ENCODE measurements around the gene ZMAT3. TPM values are rescaled to one million over a fixed set of nuclear protein-coding genes. Genes with fewer than 3 reads are reported as not detected.
A peak's percentile ranks its signal among the peaks of the same experiment; 100 is the strongest.
"Not testable (repeated sequence)": the region's sequence is repeated elsewhere in the genome, so short reads cannot be mapped to it uniquely, and the experiment has no call there.

ZMAT3 gene, protein sequence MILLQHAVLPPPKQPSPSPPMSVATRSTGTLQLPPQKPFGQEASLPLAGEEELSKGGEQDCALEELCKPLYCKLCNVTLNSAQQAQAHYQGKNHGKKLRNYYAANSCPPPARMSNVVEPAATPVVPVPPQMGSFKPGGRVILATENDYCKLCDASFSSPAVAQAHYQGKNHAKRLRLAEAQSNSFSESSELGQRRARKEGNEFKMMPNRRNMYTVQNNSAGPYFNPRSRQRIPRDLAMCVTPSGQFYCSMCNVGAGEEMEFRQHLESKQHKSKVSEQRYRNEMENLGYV
- 49.3 and 51.7 TPM in 2 replicates for total RNA-seq

DNA sequence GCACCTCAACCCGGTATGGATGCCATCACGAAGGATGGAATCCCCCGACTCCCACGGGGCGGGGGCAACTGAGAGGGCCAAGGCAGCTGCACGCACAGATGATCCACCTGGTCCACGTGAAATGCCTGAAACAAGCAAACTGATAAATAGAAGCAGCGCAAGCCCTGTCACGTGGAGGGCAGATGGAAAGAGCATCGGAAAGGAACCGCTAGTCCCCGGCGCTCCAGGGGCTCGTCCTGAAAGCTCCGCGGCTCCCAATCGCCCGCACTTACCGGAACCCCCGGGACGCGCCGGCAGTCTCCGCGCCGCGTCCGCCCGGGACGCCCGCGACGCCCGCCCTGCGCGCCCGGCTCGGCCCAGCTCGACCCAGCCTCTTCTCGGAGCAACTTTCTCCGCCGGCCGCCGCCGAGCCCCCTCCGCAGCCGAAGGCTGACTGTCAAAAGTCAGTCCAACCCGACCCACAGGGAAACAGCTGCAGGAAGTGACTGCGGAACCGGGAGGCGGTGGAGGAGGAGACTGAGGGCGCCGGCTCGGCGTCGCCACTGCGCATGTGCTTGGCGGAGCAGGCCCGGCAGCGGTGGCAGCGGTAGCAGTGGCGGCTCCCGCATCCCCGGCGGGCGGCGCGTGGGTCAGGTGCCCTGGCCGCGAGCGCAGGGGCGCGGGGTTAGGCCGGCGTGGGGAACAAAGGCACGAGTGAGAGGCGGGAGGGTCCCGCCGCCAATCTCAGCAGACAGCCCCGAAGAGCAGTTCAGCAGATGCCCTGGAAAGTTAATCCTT, at the start of gene ZMAT3:
TSS of gene ZMAT3 (minus strand) at position 487 of the 777 bp plus-strand sequence. CDS start 4,057 bp downstream, outside the sequence.
- DNase-seq (ENCODE audit: low read depth), result peak; percentile 45

DNA sequence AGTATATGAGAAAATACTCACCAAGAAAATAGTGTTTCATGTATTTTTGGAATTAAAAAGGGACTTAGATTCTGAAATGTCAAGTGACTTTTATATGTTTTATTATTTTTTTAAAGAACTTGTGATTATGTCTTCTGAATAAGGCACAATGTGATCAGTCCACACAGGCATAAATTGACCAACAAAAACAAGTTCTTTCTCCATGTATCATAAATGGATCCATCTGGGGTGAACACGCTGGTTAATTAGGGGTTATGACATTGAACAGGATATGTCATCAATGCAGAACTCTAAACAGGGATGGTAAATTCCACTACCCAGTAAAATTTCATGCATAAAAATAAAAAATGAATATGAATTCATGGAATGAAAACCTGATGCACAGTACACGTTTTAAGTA, 45.2 kb upstream of the ZMAT3 start:
- DNase-seq (ENCODE audit: low read depth), result no peak
- TF ChIP-seq, protein P1, sequence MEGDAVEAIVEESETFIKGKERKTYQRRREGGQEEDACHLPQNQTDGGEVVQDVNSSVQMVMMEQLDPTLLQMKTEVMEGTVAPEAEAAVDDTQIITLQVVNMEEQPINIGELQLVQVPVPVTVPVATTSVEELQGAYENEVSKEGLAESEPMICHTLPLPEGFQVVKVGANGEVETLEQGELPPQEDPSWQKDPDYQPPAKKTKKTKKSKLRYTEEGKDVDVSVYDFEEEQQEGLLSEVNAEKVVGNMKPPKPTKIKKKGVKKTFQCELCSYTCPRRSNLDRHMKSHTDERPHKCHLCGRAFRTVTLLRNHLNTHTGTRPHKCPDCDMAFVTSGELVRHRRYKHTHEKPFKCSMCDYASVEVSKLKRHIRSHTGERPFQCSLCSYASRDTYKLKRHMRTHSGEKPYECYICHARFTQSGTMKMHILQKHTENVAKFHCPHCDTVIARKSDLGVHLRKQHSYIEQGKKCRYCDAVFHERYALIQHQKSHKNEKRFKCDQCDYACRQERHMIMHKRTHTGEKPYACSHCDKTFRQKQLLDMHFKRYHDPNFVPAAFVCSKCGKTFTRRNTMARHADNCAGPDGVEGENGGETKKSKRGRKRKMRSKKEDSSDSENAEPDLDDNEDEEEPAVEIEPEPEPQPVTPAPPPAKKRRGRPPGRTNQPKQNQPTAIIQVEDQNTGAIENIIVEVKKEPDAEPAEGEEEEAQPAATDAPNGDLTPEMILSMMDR (IDR thresholded peaks at IDR 0.05; ENCODE audit: insufficient read depth, low read length, poor library complexity, severe bottlenecking), result no peak
- Histone ChIP-seq H3K36me3 (ENCODE audit: control insufficient read depth, insufficient read depth, low read length) (no peaks in the 10 kb centered on the region), H3K4me3 (ENCODE audit: low read depth, low read length) (no peak overlapping the region), H3K27me3 (ENCODE audit: control insufficient read depth, insufficient read depth, low read length) (no peaks in the 10 kb centered on the region)

More for the DNA sequence above, at the start of gene ZMAT3:
- Histone ChIP-seq H3K36me3 (ENCODE audit: control insufficient read depth, insufficient read depth, low read length) (peaks cover 1% of the 10 kb centered on the region), H3K4me3 (ENCODE audit: low read depth, low read length) (peak within 1 kb of the TSS; percentile 77), H3K27me3 (ENCODE audit: control insufficient read depth, insufficient read depth, low read length) (no peaks in the 10 kb centered on the region)
- TF ChIP-seq, protein P1 (IDR thresholded peaks at IDR 0.05; ENCODE audit: insufficient read depth, low read length, poor library complexity, severe bottlenecking), result no peak

DNA sequence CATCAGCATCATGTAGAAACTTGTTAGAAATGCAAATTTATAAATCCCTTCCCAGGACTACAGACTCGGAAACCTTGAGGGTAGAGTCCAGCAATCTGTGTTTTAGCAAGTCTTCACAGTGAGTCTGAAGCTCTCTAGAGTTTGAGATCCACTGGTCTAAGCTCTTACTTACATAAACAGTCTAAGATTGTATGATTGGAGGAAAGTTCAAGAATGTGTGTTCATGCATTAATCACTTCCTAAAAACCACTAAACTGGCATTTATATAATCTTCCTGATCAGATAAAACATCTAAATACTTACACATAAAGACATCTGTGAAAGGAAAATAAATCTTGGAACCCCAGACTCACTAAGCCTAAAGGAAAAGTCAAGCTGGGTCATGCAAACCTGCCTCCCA, 43.8 kb upstream of the ZMAT3 start:
- not testable (repeated sequence) for H3K36me3 ChIP-seq (ENCODE audit: control insufficient read depth, insufficient read depth, low read length); DNase-seq (ENCODE audit: low read depth); H3K4me3 ChIP-seq (ENCODE audit: low read depth, low read length); H3K27me3 ChIP-seq (ENCODE audit: control insufficient read depth, insufficient read depth, low read length)

DNA sequence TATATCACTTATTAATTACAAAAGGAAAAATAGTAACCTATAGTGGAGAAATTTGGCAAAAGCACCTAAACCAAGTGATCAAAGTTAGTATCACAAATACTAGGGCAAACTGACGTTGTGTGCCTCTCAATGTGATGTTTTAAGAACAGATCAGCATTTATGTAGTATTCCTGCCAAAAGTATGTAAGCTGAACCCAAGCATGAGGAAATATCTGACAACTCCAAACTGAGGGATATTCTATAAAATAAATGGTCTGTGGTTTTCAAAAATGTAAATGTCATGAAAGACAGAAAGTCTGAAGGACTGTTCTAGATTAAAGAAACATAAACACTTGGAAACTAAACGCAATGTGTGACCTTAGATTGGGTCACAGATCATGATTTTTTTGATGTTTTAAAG, 42.3 kb upstream of the ZMAT3 start:
- DNase-seq (ENCODE audit: low read depth), result no peak
- TF ChIP-seq, protein P1 (IDR thresholded peaks at IDR 0.05; ENCODE audit: insufficient read depth, low read length, poor library complexity, severe bottlenecking), result no peak
- Histone ChIP-seq H3K4me3 (ENCODE audit: low read depth, low read length) (no peak overlapping the region), H3K36me3 (ENCODE audit: control insufficient read depth, insufficient read depth, low read length) (no peaks in the 10 kb centered on the region), H3K27me3 (ENCODE audit: control insufficient read depth, insufficient read depth, low read length) (no peaks in the 10 kb centered on the region)

DNA sequence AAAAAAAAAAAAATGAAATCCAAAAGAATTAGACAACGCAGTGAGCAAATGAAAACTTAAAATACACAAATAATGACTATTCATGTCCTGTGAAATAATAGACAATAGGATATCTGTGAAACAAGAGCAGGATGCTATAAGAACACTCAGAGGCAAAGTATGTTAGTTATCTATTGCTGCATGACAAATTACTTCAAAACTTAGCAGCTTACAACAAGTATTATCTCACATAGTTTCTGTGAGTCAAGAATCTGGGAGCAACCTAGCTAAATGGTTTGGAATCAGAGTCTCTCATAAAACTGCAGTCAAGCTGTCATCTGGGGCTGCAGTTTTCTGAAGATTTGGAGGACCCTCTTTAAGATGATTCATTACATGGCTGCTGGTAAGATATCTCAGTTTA, 36.5 kb upstream of the ZMAT3 start:
- no peaks in the 10 kb centered on the region for H3K27me3 ChIP-seq (ENCODE audit: control insufficient read depth, insufficient read depth, low read length)
- TF ChIP-seq, protein P1 (IDR thresholded peaks at IDR 0.05; ENCODE audit: insufficient read depth, low read length, poor library complexity, severe bottlenecking), result no peak
- H3K36me3 ChIP-seq (ENCODE audit: control insufficient read depth, insufficient read depth, low read length), result no peaks in the 10 kb centered on the region
- no peak overlapping the region for H3K4me3 ChIP-seq (ENCODE audit: low read depth, low read length)
- peak; percentile 18 for DNase-seq (ENCODE audit: low read depth)

DNA sequence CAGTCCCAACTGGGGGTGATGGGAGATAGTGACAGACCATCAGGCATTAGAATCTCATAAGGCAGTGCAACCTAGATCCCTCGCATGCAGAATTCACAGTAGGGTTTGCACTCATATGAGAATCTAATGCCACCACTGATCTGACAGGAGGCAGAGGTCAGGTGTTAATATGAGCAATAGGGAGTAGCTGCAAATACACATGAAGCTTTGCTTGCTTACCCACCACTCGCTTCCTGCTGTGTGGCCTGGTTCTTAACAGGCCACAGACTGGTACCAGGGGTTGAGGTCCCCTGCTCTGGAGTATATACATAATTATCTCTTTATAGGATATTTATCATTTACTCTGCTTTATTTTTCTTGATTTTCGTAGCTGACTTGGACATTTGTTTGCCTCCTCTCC, 36.0 kb upstream of the ZMAT3 start:
- H3K27me3 ChIP-seq (ENCODE audit: control insufficient read depth, insufficient read depth, low read length), result no peaks in the 10 kb centered on the region
- no peaks in the 10 kb centered on the region for H3K36me3 ChIP-seq (ENCODE audit: control insufficient read depth, insufficient read depth, low read length)
- TF ChIP-seq, protein P1 (IDR thresholded peaks at IDR 0.05; ENCODE audit: insufficient read depth, low read length, poor library complexity, severe bottlenecking), result no peak
- no peak for DNase-seq (ENCODE audit: low read depth)
- H3K4me3 ChIP-seq (ENCODE audit: low read depth, low read length), result no peak overlapping the region
